K562 (cell line): ENCODE data around the gene DYNLT3. TPM values are rescaled to one million over a fixed set of nuclear protein-coding genes. Genes with fewer than 3 reads are reported as not detected.

ENCODE experiments used
- ATAC-seq: fragments of 200-7000 bp; cut with Tn5 transposase; 3 replicates; pipeline ENCODE4 v1.9.1; 2020; ENCODE audit warnings: moderate library complexity
- BruUV-seq: library from RNA; stranded (reverse); fragments of 400-500 nt; replicated peaks from 2 replicates; lab custom pipeline; 2021; lab: Mats Ljungman, UMichigan
- CTCF ChIA-PET: fragments of 300-600 bp; formaldehyde crosslinking; extraction: SDS; loops from one replicate; lab custom pipeline; 2021; ENCODE audit warnings: low intra/inter-chr PET ratio; lab: Yijun Ruan, JAX
- POLR2A ChIA-PET: fragments of 300-600, 350-650 bp; sonication (Branson Sonifier 250); formaldehyde crosslinking; extraction: SDS; loops from one replicate; lab custom pipeline; 2021; ENCODE audit warnings: antibody characterized with exemption, inconsistent platforms; lab: Yijun Ruan, JAX
- DNase-seq, 4 experiments: peaks; one replicate each; pipeline versions ENCODE4 v3.0.0 to v3.0.0-alpha.2; 2011 to 2018; ENCODE audit warnings: low spot score in 3 of 4, mixed read lengths in 3 of 4; ENCODE audit errors: extremely low read depth in 1 of 4
- FAIRE-seq: peaks from 2 replicates; lab custom pipeline; 2011; peaks lifted over from hg19 to GRCh38; lab: Jason Lieb, UNC
- H2AFZ ChIP-seq: 2 replicates; pipeline ENCODE4 v1.6.0; 2011; ENCODE audit warnings: low read depth, low read length, control low read depth, inconsistent platforms
- H3K27ac ChIP-seq: fragments of 200-600 bp; 3 replicates; pipeline ENCODE4 v1.8.0; 2011; ENCODE audit warnings: low read depth, mild to moderate bottlenecking, control low read depth, inconsistent platforms, low read length, moderate library complexity, mixed read lengths; ENCODE audit errors: extremely low read depth
- H3K27me3 ChIP-seq, 2 experiments: fragments of 300-600 bp in 1 of 2; 2 replicates in 1 of 2; 3 replicates in 1 of 2; pipeline versions ENCODE4 v1.6.0 to v1.8.0; 2011; ENCODE audit warnings: inconsistent platforms in 2 of 2, low read length in 2 of 2, mild to moderate bottlenecking in 1 of 2, mixed read lengths in 1 of 2, moderate library complexity in 1 of 2; ENCODE audit not compliant: control insufficient read depth in 2 of 2, insufficient read depth in 2 of 2
- H3K36me3 ChIP-seq: fragments of 300-600 bp; 3 replicates; pipeline ENCODE4 v1.8.0; 2011; ENCODE audit warnings: mild to moderate bottlenecking, low read length, inconsistent platforms; ENCODE audit not compliant: control insufficient read depth, insufficient read depth
- H3K4me1 ChIP-seq, 2 experiments: fragments of 200-600 bp in 1 of 2; replicated peaks in 1 of 2; 2 replicates in 1 of 2; 3 replicates in 1 of 2; pipeline versions ENCODE4 v1.5.1 to v1.8.0; 2011; ENCODE audit warnings: inconsistent platforms in 2 of 2, low read length in 2 of 2, mild to moderate bottlenecking in 1 of 2, mixed read lengths in 1 of 2, moderate library complexity in 1 of 2; ENCODE audit not compliant: control insufficient read depth in 2 of 2, insufficient read depth in 2 of 2
- H3K4me2 ChIP-seq: 2 replicates; pipeline ENCODE4 v1.6.1; 2011; ENCODE audit warnings: low read length, control low read depth, inconsistent platforms, mixed read lengths; ENCODE audit not compliant: insufficient read depth
- H3K4me3 ChIP-seq: fragments of 200-600 bp; sonication (generic), shearing (Covaris generic); 2 replicates; pipeline ENCODE4 v1.5.1; 2016; ENCODE audit warnings: control low read depth, inconsistent platforms
- H3K79me2 ChIP-seq: fragments of 200-600 bp; 3 replicates; pipeline ENCODE4 v1.8.0; 2011; ENCODE audit warnings: low read length, inconsistent platforms; ENCODE audit not compliant: control insufficient read depth, insufficient read depth
- H3K9ac ChIP-seq, 2 experiments: 2 replicates each; pipeline versions ENCODE4 v1.6.0 to v1.6.1; 2011; ENCODE audit warnings: low read depth in 2 of 2, low read length in 2 of 2, control low read depth in 1 of 2, inconsistent platforms in 1 of 2, mild to moderate bottlenecking in 1 of 2, mixed read lengths in 1 of 2; ENCODE audit not compliant: insufficient read depth in 1 of 2
- H3K9me1 ChIP-seq: one replicate; pipeline ENCODE4 v1.6.0; 2011; ENCODE audit warnings: inconsistent platforms, mild to moderate bottlenecking, low read length, moderate library complexity; ENCODE audit not compliant: control insufficient read depth, insufficient read depth
- H3K9me3 ChIP-seq: replicated peaks from 2 replicates; pipeline ENCODE4 v1.5.1; 2011; ENCODE audit warnings: low read depth, low read length, inconsistent platforms; ENCODE audit not compliant: control insufficient read depth, insufficient read depth
- H4K20me1 ChIP-seq: replicated peaks from 2 replicates; pipeline ENCODE4 v1.6.1; 2011; ENCODE audit warnings: low read length, inconsistent platforms, mixed read lengths; ENCODE audit not compliant: control insufficient read depth, insufficient read depth
- ARID1B ChIP-seq: fragments of 450-650 bp; IDR thresholded peaks from 2 replicates; pipeline ENCODE4 v1.6.1; 2016; ENCODE audit warnings: antibody characterized with exemption, mild to moderate bottlenecking, inconsistent platforms
- BMI1 ChIP-seq: fragments of 150-350 bp; IDR thresholded peaks from 2 replicates; pipeline ENCODE4 v1.6.1; 2014; ENCODE audit warnings: low read length
- CBX1 ChIP-seq: sonication (generic); IDR thresholded peaks from 2 replicates; pipeline ENCODE4 v1.6.1; 2016; ENCODE audit warnings: antibody characterized with exemption, low read depth, mild to moderate bottlenecking
- FOXA3 ChIP-seq, 2 experiments: fragments of 450-650 bp in 1 of 2; sonication (generic) in 1 of 2; formaldehyde crosslinking; IDR thresholded peaks in 1 of 2; conservative IDR thresholded peaks in 1 of 2; 2 replicates each; pipeline versions ENCODE4 v1.4.0 to v1.8.0; 2020 to 2022; ENCODE audit warnings: mild to moderate bottlenecking in 2 of 2, missing genetic modification reagents in 1 of 2
- GABPA ChIP-seq: fragments of 200-800 bp; sonication (Bioruptor generic); conservative IDR thresholded peaks from 2 replicates; pipeline ENCODE4 v1.6.1; 2016; ENCODE audit warnings: low read depth, missing genetic modification characterization, missing compliant biosample characterization
- GTF2F1 ChIP-seq: IDR thresholded peaks from 2 replicates; pipeline ENCODE4 v1.6.1; 2011; ENCODE audit warnings: low read depth, low read length, improper control_type of control experiment
- HMG20A ChIP-seq: fragments of 450-650 bp; formaldehyde crosslinking; conservative IDR thresholded peaks from 2 replicates; pipeline ENCODE4 v1.4.0; 2020; ENCODE audit warnings: mild to moderate bottlenecking, mixed read lengths
- NR4A1 ChIP-seq, 2 experiments: fragments of 250-450 bp in 1 of 2; fragments of 450-650 bp in 1 of 2; sonication (Bioruptor Pico) in 1 of 2; IDR thresholded peaks; 2 replicates each; pipeline versions ENCODE4 v1.4.0 to v1.6.1; 2016 to 2020; ENCODE audit warnings: mild to moderate bottlenecking in 2 of 2, missing compliant biosample characterization in 1 of 2, missing genetic modification characterization in 1 of 2, moderate library complexity in 1 of 2
- RBM34 ChIP-seq: fragments of 200-400 bp; formaldehyde crosslinking; IDR thresholded peaks from 2 replicates; pipeline ENCODE4 v1.6.1; 2018; ENCODE audit warnings: low read length, borderline replicate concordance; ENCODE audit not compliant: insufficient read depth
- RFX7 ChIP-seq: fragments of 250-450 bp; sonication (Bioruptor Pico); IDR thresholded peaks from 2 replicates; pipeline ENCODE4 v1.5.1; 2021; ENCODE audit warnings: mild to moderate bottlenecking
- SMARCE1 ChIP-seq: fragments of 450-650 bp; IDR thresholded peaks from 2 replicates; pipeline ENCODE4 v1.7.1; 2016; ENCODE audit warnings: mild to moderate bottlenecking
- TGIF2 ChIP-seq: sonication (generic); formaldehyde crosslinking; IDR thresholded peaks from 2 replicates; pipeline ENCODE4 v1.8.1; 2022; ENCODE audit warnings: mild to moderate bottlenecking, missing genetic modification reagents, moderate library complexity
- ZNF217 ChIP-seq: sonication (generic); formaldehyde crosslinking; IDR thresholded peaks from 2 replicates; pipeline ENCODE4 v1.8.0; 2022; ENCODE audit warnings: mild to moderate bottlenecking, missing genetic modification reagents
- ZNF274 ChIP-seq: IDR thresholded peaks from 2 replicates; pipeline ENCODE4 v1.6.1; 2011; ENCODE audit warnings: low read depth, mild to moderate bottlenecking, low read length, moderate library complexity, borderline replicate concordance
- WGBS: fragments of 100-300 bp; shearing (Covaris generic); methylation state at CpG from one replicate; pipeline ENCODE4 v1.1.6; 2016; ENCODE audit warnings: low coverage, mixed read lengths; ENCODE audit not compliant: insufficient coverage; ENCODE audit errors: missing lambda C conversion rate; 5-methylcytosine and 5-hydroxymethylcytosine counted together
- in situ Hi-C: fragments of 300-500 bp; cut with MboI; formaldehyde crosslinking; loops from 4 replicates; pipeline ENCODE4 v1.15.0; 2018; ENCODE audit warnings: inconsistent platforms, mixed read lengths
- intact Hi-C: fragments of 100-400 bp; cut with micrococcal nuclease; formaldehyde crosslinking; loops from 2 replicates; pipeline ENCODE4 v1.14.2; 2022
- polyA plus RNA-seq, 8 experiments: library from polyadenylated mRNA; depleted of rRNA in 4 of 8; stranded (reverse) in 5 of 8; unstranded in 3 of 8; fragments of >200 nt; fragmentation: Nextera tagmentation in 2 of 8; fragmentation: Illumina TruSeq in 1 of 8; extraction: Ambion mirVana in 2 of 8; extraction: Trizol in 1 of 8; gene quantifications; 2 replicates each; pipeline versions ENCODE4 v1.2.1 to v1.2.3, GENCODE V29; 2011 to 2014; ENCODE audit warnings: inconsistent platforms in 1 of 8, missing spikeins in 1 of 8
- total RNA-seq, 7 experiments: library from RNA; depleted of rRNA in 6 of 7; stranded (reverse); fragments of >200 nt in 6 of 7; fragmentation: Illumina TruSeq in 2 of 7; extraction: Trizol in 2 of 7; gene quantifications; 2 replicates each; pipeline versions ENCODE4 v1.2.1 to v1.2.3, GENCODE V29; 2011 to 2021; ENCODE audit warnings: low replicate concordance in 1 of 7
- TF ChIP-seq, protein P1 (sequence below): sonication (generic); formaldehyde crosslinking; IDR thresholded peaks from 2 replicates; pipeline ENCODE4 v1.8.0; 2022; ENCODE audit warnings: mild to moderate bottlenecking, missing genetic modification reagents, borderline replicate concordance
- TF ChIP-seq, protein P2 (sequence below): fragments of 250-450 bp; sonication (Bioruptor Pico); IDR thresholded peaks from 2 replicates; pipeline ENCODE4 v1.5.0; 2021
- TF ChIP-seq, protein P3 (sequence below): fragments of 450-650 bp; IDR thresholded peaks from 2 replicates; pipeline ENCODE4 v1.7.0; 2016; ENCODE audit warnings: borderline replicate concordance

The DYNLT3 gene
- total and polyA plus RNA-seq, 9 of the 15 experiments (the other 6 are each of a cell fraction or from before 2014, with no cell fraction given) = 4.5 to 17.5 (median 8.3) TPM

DNA sequence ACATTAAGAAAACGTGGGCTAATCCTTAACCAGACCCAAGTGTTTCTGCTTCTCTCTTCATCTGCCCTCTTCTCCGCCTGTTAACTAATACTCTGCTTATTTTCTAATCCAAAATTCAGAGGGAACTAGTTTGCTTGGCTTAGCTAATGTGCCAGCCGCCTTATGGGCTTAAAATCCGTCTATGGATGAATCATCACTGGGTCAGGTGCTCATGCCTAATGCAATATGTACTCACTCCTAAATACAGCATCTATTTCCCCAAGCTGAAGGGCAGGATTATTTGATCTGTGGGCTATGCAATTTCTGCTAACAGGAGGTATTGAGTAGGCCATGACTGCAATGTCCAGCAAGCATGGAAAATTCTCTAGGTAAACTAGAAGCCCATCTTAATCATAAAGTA lies 12.4 kb downstream of the DYNLT3 start:
- Histone ChIP-seq H3K4me1 (no peaks in the 10 kb centered on the region), H3K9me3 (no peaks in the 10 kb centered on the region), H3K9me1 (no peaks in the 10 kb centered on the region), H3K4me2 (no peak overlapping the region), H3K27ac (no peak overlapping the region), H2AFZ (no peak overlapping the region), H3K9ac (no peak overlapping the region), H3K27me3 (no peaks in the 10 kb centered on the region), H3K4me3 (no peak overlapping the region), H3K79me2 (no peaks in the 10 kb centered on the region), H4K20me1 (no peaks in the 10 kb centered on the region), H3K36me3 (no peaks in the 10 kb centered on the region)
- BruUV-seq = no TSS peak
- ATAC-seq = no peak
- DNase-seq = no peak
- TF ChIP-seq RBM34 = no peak
- TF ChIP-seq CBX1 = no peak
- TF ChIP-seq, protein P1, sequence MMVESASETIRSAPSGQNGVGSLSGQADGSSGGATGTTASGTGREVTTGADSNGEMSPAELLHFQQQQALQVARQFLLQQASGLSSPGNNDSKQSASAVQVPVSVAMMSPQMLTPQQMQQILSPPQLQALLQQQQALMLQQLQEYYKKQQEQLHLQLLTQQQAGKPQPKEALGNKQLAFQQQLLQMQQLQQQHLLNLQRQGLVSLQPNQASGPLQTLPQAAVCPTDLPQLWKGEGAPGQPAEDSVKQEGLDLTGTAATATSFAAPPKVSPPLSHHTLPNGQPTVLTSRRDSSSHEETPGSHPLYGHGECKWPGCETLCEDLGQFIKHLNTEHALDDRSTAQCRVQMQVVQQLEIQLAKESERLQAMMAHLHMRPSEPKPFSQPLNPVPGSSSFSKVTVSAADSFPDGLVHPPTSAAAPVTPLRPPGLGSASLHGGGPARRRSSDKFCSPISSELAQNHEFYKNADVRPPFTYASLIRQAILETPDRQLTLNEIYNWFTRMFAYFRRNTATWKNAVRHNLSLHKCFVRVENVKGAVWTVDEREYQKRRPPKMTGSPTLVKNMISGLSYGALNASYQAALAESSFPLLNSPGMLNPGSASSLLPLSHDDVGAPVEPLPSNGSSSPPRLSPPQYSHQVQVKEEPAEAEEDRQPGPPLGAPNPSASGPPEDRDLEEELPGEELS = no peak
- no peak for TF ChIP-seq TGIF2 (CRISPR knock-in tag)
- no peak for TF ChIP-seq ZNF274
- TF ChIP-seq ZNF217 (CRISPR knock-in tag) = no peak
- TF ChIP-seq BMI1 = no peak
- no peak for TF ChIP-seq GTF2F1
- TF ChIP-seq, protein P2, sequence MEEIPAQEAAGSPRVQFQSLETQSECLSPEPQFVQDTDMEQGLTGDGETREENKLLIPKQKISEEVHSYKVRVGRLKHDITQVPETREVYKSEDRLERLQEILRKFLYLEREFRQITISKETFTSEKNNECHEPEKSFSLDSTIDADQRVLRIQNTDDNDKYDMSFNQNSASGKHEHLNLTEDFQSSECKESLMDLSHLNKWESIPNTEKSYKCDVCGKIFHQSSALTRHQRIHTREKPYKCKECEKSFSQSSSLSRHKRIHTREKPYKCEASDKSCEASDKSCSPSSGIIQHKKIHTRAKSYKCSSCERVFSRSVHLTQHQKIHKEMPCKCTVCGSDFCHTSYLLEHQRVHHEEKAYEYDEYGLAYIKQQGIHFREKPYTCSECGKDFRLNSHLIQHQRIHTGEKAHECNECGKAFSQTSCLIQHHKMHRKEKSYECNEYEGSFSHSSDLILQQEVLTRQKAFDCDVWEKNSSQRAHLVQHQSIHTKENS (CRISPR knock-in tag) = no peak
- no peak for TF ChIP-seq GABPA (tag)
- no peak for TF ChIP-seq FOXA3 (CRISPR knock-in tag; conservative IDR thresholded peaks at IDR 0.05 in 1 of 2, IDR thresholded peaks at IDR 0.05 in 1 of 2)
- TF ChIP-seq RFX7 (CRISPR knock-in tag) = no peak
- no peak for TF ChIP-seq NR4A1 (CRISPR knock-in tag; IDR thresholded peaks at IDR 0.05)
- no peak for TF ChIP-seq NR4A1 (tag; IDR thresholded peaks at IDR 0.05)
- TF ChIP-seq ARID1B = no peak
- TF ChIP-seq SMARCE1 = no peak
- TF ChIP-seq, protein P3, sequence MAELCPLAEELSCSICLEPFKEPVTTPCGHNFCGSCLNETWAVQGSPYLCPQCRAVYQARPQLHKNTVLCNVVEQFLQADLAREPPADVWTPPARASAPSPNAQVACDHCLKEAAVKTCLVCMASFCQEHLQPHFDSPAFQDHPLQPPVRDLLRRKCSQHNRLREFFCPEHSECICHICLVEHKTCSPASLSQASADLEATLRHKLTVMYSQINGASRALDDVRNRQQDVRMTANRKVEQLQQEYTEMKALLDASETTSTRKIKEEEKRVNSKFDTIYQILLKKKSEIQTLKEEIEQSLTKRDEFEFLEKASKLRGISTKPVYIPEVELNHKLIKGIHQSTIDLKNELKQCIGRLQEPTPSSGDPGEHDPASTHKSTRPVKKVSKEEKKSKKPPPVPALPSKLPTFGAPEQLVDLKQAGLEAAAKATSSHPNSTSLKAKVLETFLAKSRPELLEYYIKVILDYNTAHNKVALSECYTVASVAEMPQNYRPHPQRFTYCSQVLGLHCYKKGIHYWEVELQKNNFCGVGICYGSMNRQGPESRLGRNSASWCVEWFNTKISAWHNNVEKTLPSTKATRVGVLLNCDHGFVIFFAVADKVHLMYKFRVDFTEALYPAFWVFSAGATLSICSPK = no peak
- no peak for TF ChIP-seq HMG20A
- in situ Hi-C loops (no loop called here), intact Hi-C loops (loop anchor here (2.0 kb wide), 1 partner anchor 76 kb away; no protein-coding TSS in a partner anchor)
- CTCF ChIA-PET = no interaction called here
- 11% methylated on average over 4 of the region's 4 CpGs for WGBS
- FAIRE-seq = no peak
- POLR2A ChIA-PET = interaction anchor here (1.2 kb wide), 1 partner anchor 11 kb away, joined by 3 read pairs; no protein-coding TSS in a partner anchor
